Fibroblast of peridontal ligament (primary cell): Measurements from ENCODE around the gene FCGR1A.
"Not testable (repeated sequence)": the region's sequence is repeated elsewhere in the genome, so short reads cannot be mapped to it uniquely, and the experiment has no call there.

Source experiments
- DNase-seq: peaks from one replicate; pipeline ENCODE4 v3.0.0-alpha.2; 2010; ENCODE audit errors: extremely low read depth

Gene FCGR1A

GRCh38 chr1:149782600-149782999 is at the start of gene FCGR1A:
FCGR1A (plus strand) TSS chr1:149782694; CDS start chr1:149782744, 50 bp downstream.
- not testable (repeated sequence) for DNase-seq

DNA sequence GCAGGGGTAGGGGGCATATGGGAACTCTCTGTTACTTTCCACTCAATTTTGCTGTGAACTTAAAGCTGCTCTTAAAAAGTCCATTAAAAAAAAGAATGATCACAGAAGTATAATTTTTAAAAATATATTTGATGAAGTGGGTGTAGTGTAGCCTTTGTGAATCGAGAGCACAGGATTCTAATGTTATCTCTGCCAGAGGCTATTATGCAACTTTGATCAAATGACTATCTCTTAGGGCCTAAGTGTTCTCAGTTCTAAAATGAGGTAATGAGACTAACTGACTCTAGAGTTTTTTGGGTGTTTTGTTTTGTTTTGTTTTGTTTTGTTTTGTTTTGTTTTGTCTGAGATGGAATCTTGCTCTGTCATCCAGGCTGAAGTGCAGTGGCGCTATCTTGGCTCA is 49.7 kb upstream of the FCGR1A start:
- DNase-seq = not testable (repeated sequence)

GRCh38 chr1:149734692-149735091 is 47.8 kb upstream of the FCGR1A start:
- DNase-seq = not testable (repeated sequence)

DNA sequence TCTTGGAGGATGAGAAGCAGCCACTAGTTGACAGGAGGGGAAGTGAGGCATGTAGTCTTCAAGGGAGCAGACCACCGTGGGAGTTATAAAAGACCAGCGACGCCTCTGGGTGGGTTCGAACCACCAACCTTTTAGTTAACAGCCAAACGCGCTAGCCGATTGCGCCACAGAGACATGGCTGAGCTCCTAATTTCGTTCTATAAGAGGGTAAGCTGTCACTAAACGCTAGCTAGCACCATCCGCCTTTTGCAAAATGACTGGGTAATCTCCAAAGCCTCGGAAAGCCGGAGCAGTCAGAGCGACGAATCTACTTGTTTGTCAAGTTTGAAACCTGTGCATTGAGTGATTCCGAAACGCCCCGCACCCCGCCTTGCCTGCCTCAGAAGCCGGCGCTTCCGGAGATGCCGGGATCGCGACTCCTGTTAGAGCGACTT is 42.3 kb upstream of the FCGR1A start:
- DNase-seq = peak; percentile 12

DNA sequence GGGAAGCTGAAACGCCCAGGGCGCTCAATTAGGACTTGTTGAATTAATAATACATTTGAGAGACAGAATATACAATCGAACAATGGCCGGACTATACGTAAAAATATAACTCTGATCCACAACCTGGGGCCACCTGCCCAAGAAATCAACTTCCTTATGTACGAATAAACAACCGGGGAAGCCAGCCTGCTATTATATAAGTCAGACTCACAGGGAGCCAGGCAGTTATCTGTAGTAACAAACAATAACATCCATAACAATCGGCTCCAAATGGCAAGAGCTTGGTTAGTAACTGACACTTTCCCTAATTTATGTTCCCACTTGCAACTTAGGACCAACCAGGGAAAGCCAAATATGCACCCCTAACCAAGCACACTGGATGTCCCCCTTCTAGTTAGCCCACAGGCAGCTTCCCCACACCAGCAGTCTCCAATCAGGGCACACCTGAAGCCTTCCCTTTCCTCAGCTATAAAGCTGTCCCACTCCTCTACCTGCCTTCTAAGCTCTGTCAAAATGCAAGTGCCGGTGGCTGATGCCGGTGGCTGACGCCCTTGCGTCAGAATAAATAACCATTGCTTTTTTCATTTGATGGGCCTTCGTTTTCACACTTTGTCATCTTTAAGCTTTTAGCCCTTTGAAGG is 41.8 kb upstream of the FCGR1A start:
- DNase-seq = not testable (repeated sequence)

DNA sequence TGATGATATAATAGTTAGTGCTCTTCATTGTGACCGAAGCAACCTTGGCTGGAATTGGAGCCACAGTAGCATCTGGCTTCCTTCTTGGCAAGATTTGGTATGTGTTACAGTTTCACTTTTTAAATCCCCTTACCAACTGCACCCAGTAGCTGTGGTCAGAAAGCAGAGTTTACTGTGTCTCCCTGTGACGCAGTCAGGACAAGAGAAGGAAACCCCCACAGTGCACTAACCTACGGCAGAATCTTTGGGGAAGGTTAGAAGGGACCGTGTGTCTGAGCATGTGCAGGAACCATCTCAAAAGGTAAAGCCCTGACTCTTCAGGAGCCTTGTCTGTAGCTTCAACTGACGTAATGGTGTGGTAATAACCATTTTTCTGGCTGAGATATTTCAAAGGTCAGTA is 40.6 kb upstream of the FCGR1A start:
- not testable (repeated sequence) for DNase-seq

DNA sequence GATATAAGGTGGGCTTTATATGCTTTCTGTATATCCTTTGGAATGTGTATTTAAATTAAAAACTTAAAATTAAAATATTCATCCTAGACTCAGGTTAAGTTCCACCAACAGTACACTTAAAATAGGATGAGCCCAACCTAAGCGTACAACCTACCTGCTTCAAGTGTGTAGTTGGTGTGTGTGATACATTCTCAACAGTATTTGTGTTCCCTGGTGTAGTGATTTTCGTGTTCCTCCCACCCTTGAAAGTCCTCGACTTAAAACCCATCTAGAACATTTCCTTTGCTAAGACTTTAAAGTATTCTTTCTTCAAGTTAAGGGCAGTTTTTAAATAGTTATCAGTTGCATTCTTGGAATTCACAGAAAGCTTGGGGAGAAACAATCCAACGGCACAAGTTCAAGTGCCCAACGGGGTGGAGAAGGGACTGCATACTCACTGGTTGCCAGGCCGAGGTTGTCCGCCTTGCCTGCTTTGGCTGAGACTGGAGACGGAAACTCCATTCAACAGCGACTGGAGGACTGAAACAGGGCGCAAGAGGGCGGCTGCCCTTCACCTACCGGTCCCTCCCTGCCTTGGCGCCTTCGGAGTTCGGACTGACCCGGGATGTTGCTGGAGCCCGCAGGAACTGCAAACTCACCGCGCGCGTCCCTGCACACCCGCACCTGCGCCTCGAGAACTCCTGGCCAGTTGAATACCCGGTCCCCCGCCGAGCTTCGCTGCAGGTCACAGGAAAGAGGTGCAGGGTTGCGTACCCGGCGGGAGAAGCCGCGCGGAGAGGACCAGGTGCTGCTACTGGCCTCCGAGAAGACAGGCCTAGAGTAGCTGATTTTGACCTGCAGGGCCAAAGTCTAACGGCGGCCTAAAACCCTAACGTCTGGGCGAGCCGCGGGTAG is 35.8 kb upstream of the FCGR1A start:
- DNase-seq = not testable (repeated sequence)

DNA sequence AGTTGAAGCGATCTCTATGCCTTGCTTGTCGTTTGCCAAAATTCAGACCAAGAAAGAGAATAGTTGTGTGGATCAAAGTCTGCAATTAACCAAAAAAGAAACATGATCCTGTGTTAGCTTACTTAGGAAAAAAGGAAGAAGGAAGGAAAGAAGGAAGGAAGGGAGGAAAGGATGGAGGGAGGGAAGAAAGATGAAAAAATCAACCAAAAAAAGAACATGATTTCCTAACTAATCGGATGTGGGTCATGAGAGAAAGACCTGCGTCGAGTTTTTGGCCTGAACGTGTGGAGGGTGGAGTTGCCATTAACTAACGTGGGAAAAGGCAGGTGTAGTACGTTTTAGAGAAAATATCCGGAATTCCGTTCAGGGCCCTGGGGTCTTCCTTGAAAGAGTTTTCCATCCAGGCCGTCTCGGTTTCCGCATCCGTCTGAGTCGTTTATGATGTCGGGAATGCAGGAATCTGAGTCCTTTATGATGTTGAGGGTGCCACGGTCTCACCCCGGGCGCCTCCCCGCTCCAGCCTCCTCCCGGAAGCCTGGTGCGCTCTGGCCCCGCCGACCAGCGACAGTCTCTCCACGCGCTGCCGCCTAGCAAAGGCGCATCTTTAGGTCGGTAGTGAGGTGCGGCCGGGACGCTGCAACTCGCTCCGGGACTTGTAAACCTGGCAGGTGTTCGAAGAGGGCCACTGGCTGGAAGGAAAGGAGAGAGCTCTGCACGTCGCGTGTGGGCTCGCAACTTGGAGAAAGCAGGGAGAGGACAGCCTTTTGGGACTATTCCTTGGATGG is 34.9 kb upstream of the FCGR1A start:
- DNase-seq = not testable (repeated sequence)

DNA sequence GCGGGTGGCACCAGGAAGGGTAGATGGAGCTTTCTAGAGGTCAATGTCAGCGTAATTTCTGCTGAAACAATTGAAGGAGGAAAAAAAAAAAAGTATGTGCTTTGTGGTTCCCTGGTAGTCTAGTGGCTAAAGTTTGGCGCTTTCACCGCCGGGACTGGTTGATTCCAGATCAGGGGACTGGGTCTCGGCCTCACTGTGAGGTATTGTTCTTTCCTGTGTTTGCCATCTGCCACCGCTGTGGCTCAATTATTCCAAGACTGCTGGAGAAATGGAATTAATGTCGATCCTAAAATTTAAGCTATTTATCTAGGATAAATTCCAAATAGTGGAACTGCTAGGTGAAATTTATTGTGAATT is 34.4 kb upstream of the FCGR1A start:
- not testable (repeated sequence) for DNase-seq

- not testable (repeated sequence) for DNase-seq
Measured at GRCh38 chr1:149750562-149750961, 31.9 kb upstream of the FCGR1A start.

DNA sequence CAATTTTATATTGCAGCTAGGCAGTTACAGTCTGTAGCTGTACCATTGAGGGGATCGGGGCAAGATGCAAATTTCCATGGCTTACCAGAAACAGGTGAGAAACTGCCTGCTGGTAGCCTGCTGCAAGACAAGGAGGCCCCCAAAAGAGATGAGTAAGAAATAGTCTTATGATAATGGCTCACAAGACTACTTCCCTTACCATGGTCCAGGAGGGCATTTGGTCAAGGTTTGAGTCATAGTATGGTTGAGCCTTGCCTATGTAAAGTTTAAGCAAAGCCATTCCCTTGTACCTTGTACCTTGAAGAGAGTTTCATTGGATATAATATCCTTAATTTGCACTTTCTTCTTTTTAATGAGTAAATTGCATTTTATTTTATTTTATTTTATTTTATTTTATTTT is 30.3 kb upstream of the FCGR1A start:
- DNase-seq = not testable (repeated sequence)

DNA sequence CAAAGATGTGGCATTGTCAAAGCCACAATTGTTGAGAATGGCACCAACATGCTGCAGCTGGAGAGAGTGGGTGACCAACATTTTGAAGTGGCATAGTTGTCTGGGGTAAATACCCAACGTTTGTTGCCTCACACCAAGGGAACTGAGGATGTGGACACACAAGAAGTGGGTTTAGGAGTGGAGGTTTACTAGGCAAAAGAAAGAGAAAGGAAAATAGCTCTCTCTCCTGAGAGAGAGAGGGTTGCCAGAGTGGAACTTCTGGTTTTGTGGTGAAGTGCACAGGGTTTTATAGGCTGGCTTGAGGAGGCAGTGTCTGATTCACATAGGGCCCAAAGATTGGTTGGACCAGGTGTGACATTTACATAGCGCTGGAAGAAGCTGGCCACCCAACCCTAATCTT is 29.0 kb upstream of the FCGR1A start:
- not testable (repeated sequence) for DNase-seq

- DNase-seq = not testable (repeated sequence)
Measured at GRCh38 chr1:149755294-149755693, 27.2 kb upstream of the FCGR1A start.

- DNase-seq = not testable (repeated sequence)
Measured at GRCh38 chr1:149762294-149762693, 20.2 kb upstream of the FCGR1A start.

- DNase-seq = not testable (repeated sequence)
Measured at GRCh38 chr1:149764087-149764800, 18.2 kb upstream of the FCGR1A start.

GRCh38 chr1:149766241-149766640 is 16.3 kb upstream of the FCGR1A start:
- DNase-seq = not testable (repeated sequence)

DNA sequence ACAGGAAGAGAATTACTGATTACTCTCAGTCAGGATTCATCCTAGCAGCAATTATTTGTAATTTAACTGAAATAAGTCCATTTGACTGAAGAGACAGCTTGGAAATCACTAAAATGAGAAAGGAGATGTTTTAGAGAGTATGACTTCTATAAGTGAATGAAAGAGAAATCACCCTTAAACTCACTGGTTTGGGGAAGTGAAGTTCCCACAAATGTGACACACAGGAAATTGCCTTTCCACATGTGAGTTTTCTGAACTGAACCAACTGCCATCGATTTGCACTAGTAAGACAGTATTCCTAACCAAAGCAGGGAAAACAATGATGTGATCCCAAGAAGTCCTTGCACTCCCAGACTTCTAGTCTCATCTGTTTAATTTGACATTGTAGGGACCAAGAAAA is 13.3 kb upstream of the FCGR1A start:
- DNase-seq = not testable (repeated sequence)

DNA sequence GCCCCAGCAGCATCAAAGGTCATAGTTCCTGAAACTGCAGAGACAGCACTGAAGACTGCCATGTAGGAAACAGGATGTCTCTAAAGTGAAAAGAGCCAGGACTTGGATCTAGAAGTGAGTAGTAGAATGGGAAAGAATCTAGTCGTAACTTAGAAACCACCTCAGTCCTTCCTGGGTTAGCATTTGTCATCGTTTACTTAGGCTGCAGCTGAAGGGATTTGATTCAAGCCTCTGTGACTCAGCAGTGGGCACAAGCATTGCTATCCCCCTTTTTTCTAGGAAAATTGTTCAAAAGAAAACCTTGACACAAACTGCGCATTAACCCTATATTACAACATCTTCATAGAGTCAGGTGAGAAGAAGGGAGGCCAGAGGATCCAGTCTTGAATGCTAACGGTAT is 11.8 kb upstream of the FCGR1A start:
- DNase-seq = not testable (repeated sequence)

DNA sequence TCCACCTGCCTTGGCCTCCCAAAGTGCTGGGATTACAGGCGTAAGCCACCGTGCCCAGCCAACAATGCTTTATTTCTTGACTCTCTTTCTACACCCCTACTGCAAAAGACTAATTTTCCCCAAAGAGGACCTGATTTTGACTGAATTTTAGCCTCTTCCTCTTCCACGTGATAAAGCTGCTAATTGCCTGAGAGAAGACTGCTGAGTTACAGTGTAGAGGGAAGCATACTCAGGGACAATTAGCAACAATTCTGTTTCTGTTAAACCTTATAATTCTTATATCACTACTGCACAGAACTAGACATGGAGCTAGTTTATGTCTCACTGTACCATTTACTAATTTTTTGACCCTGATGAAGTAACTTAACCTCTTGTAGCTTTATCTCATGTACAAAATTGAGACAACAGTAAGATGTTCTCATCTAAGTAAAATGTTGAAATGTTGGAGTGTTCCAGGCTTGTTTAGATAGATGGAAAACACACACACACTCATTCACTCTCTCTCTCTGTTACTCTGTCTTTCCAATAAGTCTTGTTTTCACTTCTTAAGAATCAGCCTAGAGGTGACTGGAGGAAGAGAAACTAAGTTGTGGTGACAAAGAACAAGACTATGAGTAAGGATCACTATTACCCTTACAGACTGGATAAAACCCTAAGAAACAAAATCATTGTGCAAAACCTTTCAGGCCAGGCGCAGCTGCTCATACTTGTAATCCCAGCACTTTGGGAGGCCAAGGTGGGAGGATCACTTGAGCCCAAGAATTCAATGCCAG is 10.7 kb upstream of the FCGR1A start:
- not testable (repeated sequence) for DNase-seq

- peak; percentile 2 for DNase-seq
Measured at GRCh38 chr1:149775510-149776147, 6.9 kb upstream of the FCGR1A start.
